Measurements from ENCODE around the gene SERPINA1. TPM values are rescaled to one million over a fixed set of nuclear protein-coding genes. Genes with fewer than 3 reads are reported as not detected.

SERPINA1 gene
- total and polyA plus RNA-seq, 8 donors: 10.5 to 1,332 (median 80.3) TPM

GRCh38 chr14:94395282-94395887 lies 7.0 kb upstream of the SERPINA1 start:
- WGBS, 5 donors: 62 to 67% (median 65%) methylated on average over 4 of the region's 4 CpGs
- peaks cover 16 to 54% (median 33%) of the 10 kb centered on the region in 4 donors for H3K4me1 ChIP-seq
- peak overlapping the region in 3 of 5 donors; percentile 37 to 73 (median 66) for H3K27ac ChIP-seq
- H3K36me3 ChIP-seq: no peaks in the 10 kb centered on the region
- no peak for DNase-seq
- intact Hi-C loops (cut with DNase I; ENCODE audit: low total_unique reads): no loop called here
- TF ChIP-seq POLR2AphosphoS5 (IDR thresholded peaks at IDR 0.05): no peak
- TF ChIP-seq EP300 (IDR thresholded peaks at IDR 0.05): no peak
- no peak for TF ChIP-seq CTCF (IDR thresholded peaks at IDR 0.05)
- TF ChIP-seq POLR2A (IDR thresholded peaks at IDR 0.05): no peak
- no peaks in the 10 kb centered on the region for H3K9me3 ChIP-seq
- no peak overlapping the region for H3K4me3 ChIP-seq
- H3K27me3 ChIP-seq: no peaks in the 10 kb centered on the region

- WGBS, 5 donors: 51 to 64% (median 62%) methylated on average over 9 of the region's 9 CpGs
- peak overlapping the region in 2 of 5 donors; percentile 66 to 73 for H3K27ac ChIP-seq
- peak in 1 of 2 donors; percentile 42 for DNase-seq
- intact Hi-C loops (cut with DNase I; ENCODE audit: low total_unique reads): no loop called here
- no peak overlapping the region for H3K4me3 ChIP-seq
- H3K27me3 ChIP-seq: no peaks in the 10 kb centered on the region
- H3K4me1 ChIP-seq: peaks cover 23 to 61% (median 38%) of the 10 kb centered on the region in 4 donors
- H3K9me3 ChIP-seq: no peaks in the 10 kb centered on the region
- TF ChIP-seq POLR2A (IDR thresholded peaks at IDR 0.05) (no peak), EP300 (IDR thresholded peaks at IDR 0.05) (no peak), POLR2AphosphoS5 (IDR thresholded peaks at IDR 0.05) (peak in 1 of 3 donors; percentile 8)
- no peaks in the 10 kb centered on the region for H3K36me3 ChIP-seq
Observed at GRCh38 chr14:94394581-94395207, 6.3 kb upstream of the SERPINA1 start.

- peak overlapping the region in 2 of 5 donors; percentile 66 to 73 for H3K27ac ChIP-seq
- DNase-seq: no peak
- intact Hi-C loops (cut with DNase I; ENCODE audit: low total_unique reads): no loop called here
- no peaks in the 10 kb centered on the region for H3K36me3 ChIP-seq
- TF ChIP-seq POLR2A (IDR thresholded peaks at IDR 0.05) (no peak), CTCF (IDR thresholded peaks at IDR 0.05) (no peak), EP300 (IDR thresholded peaks at IDR 0.05) (no peak), POLR2AphosphoS5 (IDR thresholded peaks at IDR 0.05) (no peak)
- H3K4me3 ChIP-seq: no peak overlapping the region
- 69 to 81% (median 74%) methylated on average over 8 of the region's 8 CpGs for WGBS, 5 donors
- no peaks in the 10 kb centered on the region for H3K27me3 ChIP-seq
- peaks cover 28 to 68% (median 40%) of the 10 kb centered on the region in 4 donors for H3K4me1 ChIP-seq
- no peaks in the 10 kb centered on the region for H3K9me3 ChIP-seq
Observed at GRCh38 chr14:94394025-94394493, 5.7 kb upstream of the SERPINA1 start.

GRCh38 chr14:94393474-94393873 lies 5.1 kb upstream of the SERPINA1 start:
- 78 to 88% (median 85%) methylated on average over 10 of the region's 10 CpGs for WGBS, 5 donors
- H3K4me3 ChIP-seq: no peak overlapping the region
- TF ChIP-seq POLR2A (IDR thresholded peaks at IDR 0.05) (no peak), POLR2AphosphoS5 (IDR thresholded peaks at IDR 0.05) (no peak), EP300 (IDR thresholded peaks at IDR 0.05) (no peak), CTCF (IDR thresholded peaks at IDR 0.05) (no peak)
- H3K27ac ChIP-seq: peak overlapping the region in 2 of 5 donors; percentile 66 to 73
- peaks cover 29 to 73% (median 44%) of the 10 kb centered on the region in 4 donors for H3K4me1 ChIP-seq
- no peaks in the 10 kb centered on the region for H3K36me3 ChIP-seq
- H3K9me3 ChIP-seq: no peaks in the 10 kb centered on the region
- intact Hi-C loops (cut with DNase I; ENCODE audit: low total_unique reads): no loop called here
- no peak for DNase-seq
- H3K27me3 ChIP-seq: no peaks in the 10 kb centered on the region
